Progenitor cell of endocrine pancreas (in vitro differentiated cells): ENCODE results near the gene PRDM16. TPM values are rescaled to one million over a fixed set of nuclear protein-coding genes. Genes with fewer than 3 reads are reported as not detected.

Experiments
- DNase-seq: peaks from one replicate; pipeline ENCODE4 v3.0.0; 2021; ENCODE audit warnings: low spot score; ENCODE audit not compliant: unreplicated experiment
- H3K27ac Mint-ChIP-seq: 2 replicates; pipeline ENCODE4 v1.8.0; 2021; ENCODE audit warnings: mild to moderate bottlenecking, moderate library complexity, mixed read lengths
- H3K27me3 Mint-ChIP-seq: 2 replicates; pipeline ENCODE4 v1.8.0; 2021; ENCODE audit warnings: mixed read lengths
- H3K36me3 Mint-ChIP-seq: 2 replicates; pipeline ENCODE4 v1.8.0; 2022; ENCODE audit warnings: mixed read lengths; ENCODE audit not compliant: insufficient read depth
- H3K4me1 Mint-ChIP-seq: 2 replicates; pipeline ENCODE4 v1.8.0; 2021; ENCODE audit warnings: low read depth, mixed read lengths
- H3K4me3 Mint-ChIP-seq: 2 replicates; pipeline ENCODE4 v1.8.0; 2021; ENCODE audit warnings: low read depth, mild to moderate bottlenecking, moderate library complexity, mixed read lengths
- H3K9me3 Mint-ChIP-seq: 2 replicates; pipeline ENCODE4 v1.8.0; 2021; ENCODE audit warnings: low read depth, mixed read lengths
- total RNA-seq: library from RNA; stranded (reverse); gene quantifications from 2 replicates; pipeline ENCODE4 v1.2.1, GENCODE V29; 2021
- TF ChIP-seq, protein P1 (sequence below): fragments of 200-600 bp; sonication (generic); IDR thresholded peaks from one replicate; pipeline ENCODE4 v1.5.0; 2021; ENCODE audit warnings: antibody characterized with exemption, mild to moderate bottlenecking; ENCODE audit not compliant: unreplicated experiment

The PRDM16 gene
- total RNA-seq, 1 donor from 2014 or later, result 69.1 TPM

DNA sequence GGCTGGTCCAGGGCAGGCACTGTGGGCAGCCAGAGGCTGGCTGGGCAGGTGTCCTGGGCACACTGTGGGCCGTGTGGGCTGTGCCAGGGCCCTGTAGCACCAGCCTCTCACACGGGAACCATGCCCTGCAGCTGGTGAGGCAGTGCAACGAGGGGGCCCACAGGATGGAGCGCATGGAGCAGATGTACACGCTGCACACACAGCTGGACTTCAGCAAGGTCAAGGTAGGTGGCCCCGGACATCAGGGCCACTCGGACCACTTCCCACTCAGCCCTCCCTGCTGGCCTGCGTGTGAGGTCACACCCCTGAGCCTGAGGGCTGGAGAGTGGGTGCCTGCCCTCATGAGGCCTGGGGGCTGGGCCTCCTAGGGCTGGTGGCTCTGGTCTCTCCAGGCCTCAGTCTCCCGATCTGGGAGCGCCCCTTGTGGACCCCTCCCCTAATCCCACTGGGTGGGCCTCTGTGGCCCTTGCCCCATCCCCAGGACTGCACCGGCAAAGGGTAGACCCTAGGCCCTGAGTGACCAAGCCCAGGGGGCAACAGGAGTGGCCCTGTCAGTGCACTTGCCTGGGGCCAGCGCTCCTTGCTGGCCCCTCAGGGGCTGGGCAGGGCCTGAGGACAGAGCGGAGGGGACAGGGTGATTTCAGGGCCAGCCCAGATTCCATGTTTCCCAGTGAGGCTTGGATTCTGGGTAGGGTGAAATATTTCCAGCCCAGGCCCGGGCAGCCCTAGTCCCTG, 407.0 kb downstream of the PRDM16 start:
- Mint-ChIP-seq H3K4me1 (peaks cover 2% of the 10 kb centered on the region), H3K36me3 (peaks cover 5% of the 10 kb centered on the region), H3K27me3 (no peaks in the 10 kb centered on the region), H3K27ac (no peak overlapping the region), H3K4me3 (no peak overlapping the region), H3K9me3 (no peaks in the 10 kb centered on the region)
- TF ChIP-seq, protein P1, sequence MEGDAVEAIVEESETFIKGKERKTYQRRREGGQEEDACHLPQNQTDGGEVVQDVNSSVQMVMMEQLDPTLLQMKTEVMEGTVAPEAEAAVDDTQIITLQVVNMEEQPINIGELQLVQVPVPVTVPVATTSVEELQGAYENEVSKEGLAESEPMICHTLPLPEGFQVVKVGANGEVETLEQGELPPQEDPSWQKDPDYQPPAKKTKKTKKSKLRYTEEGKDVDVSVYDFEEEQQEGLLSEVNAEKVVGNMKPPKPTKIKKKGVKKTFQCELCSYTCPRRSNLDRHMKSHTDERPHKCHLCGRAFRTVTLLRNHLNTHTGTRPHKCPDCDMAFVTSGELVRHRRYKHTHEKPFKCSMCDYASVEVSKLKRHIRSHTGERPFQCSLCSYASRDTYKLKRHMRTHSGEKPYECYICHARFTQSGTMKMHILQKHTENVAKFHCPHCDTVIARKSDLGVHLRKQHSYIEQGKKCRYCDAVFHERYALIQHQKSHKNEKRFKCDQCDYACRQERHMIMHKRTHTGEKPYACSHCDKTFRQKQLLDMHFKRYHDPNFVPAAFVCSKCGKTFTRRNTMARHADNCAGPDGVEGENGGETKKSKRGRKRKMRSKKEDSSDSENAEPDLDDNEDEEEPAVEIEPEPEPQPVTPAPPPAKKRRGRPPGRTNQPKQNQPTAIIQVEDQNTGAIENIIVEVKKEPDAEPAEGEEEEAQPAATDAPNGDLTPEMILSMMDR, result no peak
- no peak for DNase-seq

DNA sequence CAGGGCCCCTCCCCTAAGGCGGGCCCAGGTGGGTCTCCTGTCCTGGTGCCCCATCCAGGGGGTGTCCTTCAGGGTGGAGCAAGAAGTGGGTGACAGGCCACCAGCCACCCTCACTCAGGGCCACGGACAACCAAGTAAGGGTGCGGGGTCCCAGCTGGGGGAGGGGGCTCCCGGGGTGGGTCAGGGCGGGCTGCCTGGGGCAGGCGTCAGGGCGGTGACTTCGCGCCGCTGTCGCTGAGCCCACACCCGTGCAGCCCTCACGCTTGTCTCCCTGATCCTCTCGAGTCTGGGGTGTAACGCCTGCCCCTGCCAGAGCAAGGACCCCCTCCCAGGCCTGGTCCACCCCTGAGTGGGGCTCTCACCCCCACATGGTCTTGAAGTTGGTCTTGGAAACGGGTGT, 407.7 kb downstream of the PRDM16 start:
- Mint-ChIP-seq H3K27ac (no peak overlapping the region), H3K36me3 (peaks cover 5% of the 10 kb centered on the region), H3K27me3 (no peaks in the 10 kb centered on the region), H3K4me1 (peaks cover 2% of the 10 kb centered on the region), H3K4me3 (no peak overlapping the region), H3K9me3 (no peaks in the 10 kb centered on the region)
- TF ChIP-seq, protein P1, result no peak
- no peak for DNase-seq

DNA sequence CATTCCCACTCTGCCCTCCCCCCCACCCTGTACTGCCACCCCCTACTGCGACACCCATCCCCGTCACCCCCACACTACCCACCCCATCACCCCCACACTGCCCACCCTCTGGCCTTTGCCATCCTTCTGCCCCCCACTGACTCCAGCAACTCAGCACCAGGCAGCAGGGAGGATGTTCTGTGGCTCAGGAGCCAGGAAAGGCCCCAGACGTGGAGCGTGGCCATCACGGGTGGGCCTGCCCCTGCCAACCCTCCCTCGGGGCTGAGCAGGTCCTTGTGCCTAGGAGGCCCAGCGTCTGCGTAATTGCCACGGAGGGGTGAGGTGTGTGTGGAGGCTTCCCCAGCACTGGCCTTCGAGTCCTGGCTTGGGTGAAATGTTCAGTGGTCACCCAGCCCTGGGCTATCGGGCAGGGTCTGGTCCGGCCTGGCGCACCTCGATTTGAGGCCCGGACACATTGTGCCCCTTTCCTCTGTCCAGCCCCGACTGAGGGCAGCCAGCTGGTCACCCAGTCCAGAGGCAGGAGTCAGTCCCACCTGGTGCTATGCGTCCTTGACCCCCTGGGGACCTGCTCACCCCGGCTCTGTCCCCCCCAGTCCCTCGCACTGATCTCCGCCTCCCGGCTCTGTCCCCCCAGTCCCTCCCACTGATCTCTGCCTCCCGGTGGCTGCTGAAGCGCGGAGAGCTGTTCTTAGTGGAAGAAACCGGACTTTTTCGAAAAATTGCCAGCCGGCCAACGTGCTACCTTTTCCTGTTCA, 408.4 kb downstream of the PRDM16 start:
- no peak for DNase-seq
- Mint-ChIP-seq H3K36me3 (peaks cover 5% of the 10 kb centered on the region), H3K27me3 (no peaks in the 10 kb centered on the region), H3K4me1 (no peaks in the 10 kb centered on the region), H3K4me3 (no peak overlapping the region), H3K27ac (no peak overlapping the region), H3K9me3 (no peaks in the 10 kb centered on the region)
- TF ChIP-seq, protein P1, result no peak

DNA sequence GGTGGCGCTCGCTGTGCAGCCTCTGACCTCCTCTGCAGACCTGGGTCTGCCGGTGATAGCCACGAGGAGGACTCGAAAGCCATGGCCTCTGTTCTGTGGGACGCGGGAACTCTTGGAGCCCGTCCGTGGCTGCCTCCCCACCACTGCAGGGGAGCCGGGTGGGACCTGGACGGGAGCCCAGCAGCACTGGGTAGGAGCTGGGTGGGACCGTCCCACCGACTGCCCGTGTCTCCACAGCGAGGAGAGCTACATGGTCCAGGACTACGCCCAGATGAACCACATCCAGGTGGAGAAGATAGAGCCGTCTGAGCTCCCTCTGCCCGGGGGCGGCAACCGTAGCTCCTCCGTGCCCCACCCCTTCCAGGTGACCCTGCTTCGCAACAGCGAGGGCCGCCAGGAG, 409.2 kb downstream of the PRDM16 start:
- H3K9me3 Mint-ChIP-seq, result no peaks in the 10 kb centered on the region
- no peak for DNase-seq
- H3K27me3 Mint-ChIP-seq, result no peaks in the 10 kb centered on the region
- H3K27ac Mint-ChIP-seq, result no peak overlapping the region
- H3K4me3 Mint-ChIP-seq, result no peak overlapping the region
- TF ChIP-seq, protein P1, result no peak
- H3K36me3 Mint-ChIP-seq, result peaks cover 5% of the 10 kb centered on the region
- no peaks in the 10 kb centered on the region for H3K4me1 Mint-ChIP-seq

DNA sequence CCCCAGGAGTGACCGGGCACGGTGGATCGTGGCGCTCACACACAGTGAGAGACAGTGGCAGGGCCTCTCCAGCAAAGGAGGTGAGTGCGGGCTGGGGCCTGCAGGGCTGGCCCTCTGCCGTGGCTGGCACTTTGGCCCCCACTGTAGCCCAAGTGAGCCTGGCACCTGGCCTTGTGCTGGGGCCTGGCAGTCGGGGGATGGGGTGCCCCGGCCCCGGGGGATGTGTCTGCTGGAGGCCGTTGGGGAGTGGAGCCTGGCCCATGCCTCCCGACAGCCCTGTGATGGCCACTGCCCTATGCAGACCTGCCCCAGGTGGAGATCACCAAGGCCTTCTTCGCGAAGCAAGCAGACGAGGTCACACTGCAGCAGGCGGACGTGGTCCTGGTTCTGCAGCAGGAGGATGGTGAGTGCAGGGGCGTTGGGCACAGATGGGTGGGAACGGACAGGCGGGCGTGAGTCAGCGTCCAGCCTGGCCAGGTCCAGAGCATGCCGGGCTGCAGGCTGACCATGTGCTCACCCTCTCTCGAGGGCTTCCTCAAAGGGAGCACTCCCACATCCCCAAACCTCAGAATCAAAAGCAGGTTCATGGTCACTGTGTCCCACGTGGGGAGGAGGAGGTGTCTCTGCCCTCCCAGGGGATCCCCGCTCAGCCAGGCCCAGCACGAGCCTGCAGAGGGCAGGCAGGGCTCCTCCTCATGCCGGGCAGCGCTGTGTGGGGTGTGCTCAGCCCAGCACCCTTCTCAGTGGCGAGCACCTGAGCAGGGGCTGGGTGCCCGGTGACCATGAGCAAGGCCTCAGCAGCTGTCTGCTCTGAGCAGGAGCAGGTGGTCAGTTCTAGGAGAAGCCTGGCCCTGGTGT, 410.7 kb downstream of the PRDM16 start:
- Mint-ChIP-seq H3K4me1 (peaks cover 1% of the 10 kb centered on the region), H3K27ac (no peak overlapping the region), H3K9me3 (no peaks in the 10 kb centered on the region), H3K36me3 (peaks cover 1% of the 10 kb centered on the region), H3K27me3 (no peaks in the 10 kb centered on the region), H3K4me3 (no peak overlapping the region)
- TF ChIP-seq, protein P1, result no peak
- DNase-seq, result no peak
